Uterus (tissue), 2 donors: ENCODE data around the gene NAV2.

ENCODE experiments used
- POLR2A ChIP-seq, 2 donors: fragments of 450-650 bp; IDR thresholded peaks; one replicate each; pipeline ENCODE4 v1.6.1; 2016; ENCODE audit warnings: antibody characterized with exemption in 2 of 2, mild to moderate bottlenecking in 1 of 2, moderate library complexity in 1 of 2
- TF ChIP-seq, protein P1 (sequence below), 4 experiments: fragments of 200-600 bp in 2 of 4; fragments of 450-650 bp in 2 of 4; sonication (generic) in 2 of 4; IDR thresholded peaks; one replicate each; pipeline ENCODE4 v1.5.1; 2016 to 2019; ENCODE audit warnings: antibody characterized with exemption in 4 of 4, mild to moderate bottlenecking in 2 of 4, moderate library complexity in 1 of 4

DNA sequence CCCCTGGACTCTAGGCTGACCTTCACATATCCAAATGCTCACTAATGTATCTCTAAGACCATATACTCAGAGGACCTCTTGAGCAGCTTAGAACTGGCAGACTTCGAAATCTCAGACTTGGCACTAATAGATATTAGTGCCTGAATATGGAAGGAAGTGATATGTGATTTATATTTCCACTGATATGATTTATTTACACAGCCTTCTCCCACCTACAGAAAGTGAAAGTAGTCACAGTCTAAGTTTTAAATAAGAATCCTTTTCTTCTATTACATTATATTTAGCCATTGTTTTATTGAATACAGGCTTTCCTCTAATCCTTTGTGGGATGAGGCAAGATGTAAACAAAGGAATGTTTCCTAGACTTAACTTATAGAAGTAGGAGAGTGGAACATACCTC is 6.7 kb upstream of the NAV2 start:
- no peak for TF ChIP-seq POLR2A (IDR thresholded peaks at IDR 0.05)
- TF ChIP-seq, protein P1, sequence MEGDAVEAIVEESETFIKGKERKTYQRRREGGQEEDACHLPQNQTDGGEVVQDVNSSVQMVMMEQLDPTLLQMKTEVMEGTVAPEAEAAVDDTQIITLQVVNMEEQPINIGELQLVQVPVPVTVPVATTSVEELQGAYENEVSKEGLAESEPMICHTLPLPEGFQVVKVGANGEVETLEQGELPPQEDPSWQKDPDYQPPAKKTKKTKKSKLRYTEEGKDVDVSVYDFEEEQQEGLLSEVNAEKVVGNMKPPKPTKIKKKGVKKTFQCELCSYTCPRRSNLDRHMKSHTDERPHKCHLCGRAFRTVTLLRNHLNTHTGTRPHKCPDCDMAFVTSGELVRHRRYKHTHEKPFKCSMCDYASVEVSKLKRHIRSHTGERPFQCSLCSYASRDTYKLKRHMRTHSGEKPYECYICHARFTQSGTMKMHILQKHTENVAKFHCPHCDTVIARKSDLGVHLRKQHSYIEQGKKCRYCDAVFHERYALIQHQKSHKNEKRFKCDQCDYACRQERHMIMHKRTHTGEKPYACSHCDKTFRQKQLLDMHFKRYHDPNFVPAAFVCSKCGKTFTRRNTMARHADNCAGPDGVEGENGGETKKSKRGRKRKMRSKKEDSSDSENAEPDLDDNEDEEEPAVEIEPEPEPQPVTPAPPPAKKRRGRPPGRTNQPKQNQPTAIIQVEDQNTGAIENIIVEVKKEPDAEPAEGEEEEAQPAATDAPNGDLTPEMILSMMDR (IDR thresholded peaks at IDR 0.05), result no peak
